Lower leg skin (tissue), 3 donors: ENCODE measurements around the gene PRKD3.

Experiments
- CTCF ChIP-seq, 3 donors: fragments of 450-650 bp; IDR thresholded peaks; one replicate each; pipeline ENCODE4 v1.5.1; 2016; ENCODE audit warnings: antibody characterized with exemption in 3 of 3, mild to moderate bottlenecking in 3 of 3, moderate library complexity in 2 of 3
- POLR2A ChIP-seq, 2 donors: fragments of 450-650 bp; IDR thresholded peaks; one replicate each; pipeline ENCODE4 v1.6.1; 2016 to 2017; ENCODE audit warnings: antibody characterized with exemption in 2 of 2, mild to moderate bottlenecking in 1 of 2, moderate library complexity in 1 of 2

DNA sequence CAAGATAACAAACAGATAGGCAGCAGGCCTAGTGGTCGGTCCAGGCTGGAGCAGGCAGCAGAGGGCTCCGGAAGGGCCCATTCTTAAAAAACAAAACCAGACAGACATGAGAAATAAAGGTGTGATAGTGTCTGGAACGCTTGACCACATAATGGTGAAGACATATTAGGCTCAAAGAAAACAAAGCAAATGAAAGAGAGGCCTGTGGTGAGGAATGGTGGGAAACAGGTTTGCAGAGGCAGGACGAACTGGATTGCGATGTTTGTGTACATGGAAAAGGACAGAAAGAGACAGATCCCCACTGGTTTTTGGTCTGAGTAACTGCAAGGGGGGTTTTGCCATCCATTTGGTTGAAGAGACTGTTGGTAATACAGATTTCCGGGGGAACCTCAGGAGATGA is 39.7 kb upstream of the PRKD3 start:
- TF ChIP-seq CTCF (IDR thresholded peaks at IDR 0.05), result no peak
- no peak for TF ChIP-seq POLR2A (IDR thresholded peaks at IDR 0.05)
